Tibial artery (tissue), 4 donors: ENCODE data around the gene SERPINA3.

ENCODE experiments used
- DNase-seq, 2 donors: peaks; one replicate each; pipeline ENCODE4 v3.0.0-alpha.2; 2019
- H3K27ac ChIP-seq, 2 donors: fragments of 200-600 bp; sonication (generic) in 1 of 2; 1 replicate in 1 of 2; 2 replicates in 1 of 2; pipeline ENCODE4 v1.5.1; 2018 to 2019; ENCODE audit warnings: mild to moderate bottlenecking in 1 of 2
- H3K27me3 ChIP-seq, 2 donors: fragments of 200-600 bp; sonication (generic) in 1 of 2; one replicate each; pipeline versions ENCODE4 v1.5.1 to v1.6.0; 2016 to 2019
- H3K36me3 ChIP-seq, 3 donors: fragments of 200-600 bp; sonication (generic) in 2 of 3; one replicate each; pipeline ENCODE4 v1.5.1; 2016 to 2019; ENCODE audit warnings: mild to moderate bottlenecking in 2 of 3
- H3K4me1 ChIP-seq, 4 donors: fragments of 200-600 bp; sonication (generic) in 2 of 4; 1 replicate in 3 of 4; 2 replicates in 1 of 4; pipeline ENCODE4 v1.5.1; 2016 to 2019
- H3K4me3 ChIP-seq, 2 donors: fragments of 200-600 bp; sonication (generic) in 1 of 2; 1 replicate in 1 of 2; 2 replicates in 1 of 2; pipeline ENCODE4 v1.5.1; 2018 to 2019; ENCODE audit warnings: mild to moderate bottlenecking in 2 of 2
- H3K9me3 ChIP-seq, 3 donors: fragments of 200-600 bp; sonication (generic) in 1 of 3; one replicate each; pipeline ENCODE4 v1.5.1; 2016 to 2019
- CTCF ChIP-seq, 2 experiments: fragments of 200-600 bp in 1 of 2; fragments of 450-650 bp in 1 of 2; IDR thresholded peaks; one replicate each; pipeline ENCODE4 v1.5.1; 2017 to 2019; ENCODE audit warnings: antibody characterized with exemption in 2 of 2, mild to moderate bottlenecking in 1 of 2, moderate library complexity in 1 of 2
- intact Hi-C: fragments of 100-400 bp; cut with DNase I; formaldehyde crosslinking; loops from one replicate; pipeline ENCODE4 v1.15.0; 2023; ENCODE audit warnings: low total_unique reads

The SERPINA3 gene

GRCh38 chr14:94570002-94570400 is 42.2 kb upstream of the SERPINA3 start:
- no peak for TF ChIP-seq CTCF (IDR thresholded peaks at IDR 0.05)
- Histone ChIP-seq H3K27me3 (no peaks in the 10 kb centered on the region), H3K4me3 (no peak overlapping the region), H3K36me3 (no peaks in the 10 kb centered on the region), H3K4me1 (peaks cover 0 to 12% (median 5%) of the 10 kb centered on the region in 4 donors), H3K27ac (no peak overlapping the region), H3K9me3 (no peaks in the 10 kb centered on the region)
- intact Hi-C loops = no loop called here
- DNase-seq = peak in 1 of 2 donors; percentile 44

DNA sequence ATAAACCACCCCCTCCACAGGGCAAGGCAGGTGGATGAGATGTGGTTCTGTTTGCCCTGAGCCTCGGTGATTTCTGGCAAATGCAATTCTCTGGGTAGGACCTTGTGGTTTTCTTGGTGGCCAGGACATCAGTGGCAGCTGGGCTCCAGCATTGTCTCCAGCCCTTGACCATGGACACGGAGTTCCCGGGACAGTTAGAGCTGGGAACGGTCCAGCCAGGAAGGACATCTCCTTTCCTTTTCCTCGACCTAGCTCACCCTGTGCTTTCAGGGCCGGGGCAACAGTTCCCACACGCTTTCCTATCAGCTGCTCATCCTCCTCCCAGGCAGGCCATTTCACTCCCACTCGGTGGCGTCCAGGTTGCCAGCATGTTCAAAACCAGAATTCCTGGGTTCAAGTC is 41.8 kb upstream of the SERPINA3 start:
- no peak overlapping the region for H3K4me3 ChIP-seq
- DNase-seq = peak in 1 of 2 donors; percentile 56
- no peak overlapping the region for H3K27ac ChIP-seq
- intact Hi-C loops = no loop called here
- H3K27me3 ChIP-seq = no peaks in the 10 kb centered on the region
- no peak for TF ChIP-seq CTCF (IDR thresholded peaks at IDR 0.05)
- peaks cover 0 to 12% (median 5%) of the 10 kb centered on the region in 4 donors for H3K4me1 ChIP-seq
- H3K9me3 ChIP-seq = no peaks in the 10 kb centered on the region
- no peaks in the 10 kb centered on the region for H3K36me3 ChIP-seq

DNA sequence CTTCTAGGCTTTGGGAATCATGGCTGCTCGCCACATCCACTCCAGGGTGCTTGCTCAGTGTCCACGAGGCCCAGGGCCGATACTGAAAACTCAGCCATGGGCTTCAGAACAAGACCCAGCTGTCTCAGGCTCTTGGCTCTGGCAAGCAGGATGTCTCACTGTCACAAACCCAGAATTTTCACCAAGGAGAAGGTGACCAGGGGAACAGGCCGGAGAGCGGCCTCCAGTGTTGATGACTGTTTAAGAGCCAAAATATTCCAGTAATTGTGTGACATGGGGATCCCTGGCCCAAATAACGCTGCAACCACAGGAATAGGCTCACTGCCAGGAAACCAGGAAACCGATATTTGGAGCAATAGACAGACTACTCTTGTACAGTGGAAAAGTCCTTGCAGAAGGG is 40.8 kb upstream of the SERPINA3 start:
- H3K4me3 ChIP-seq = no peak overlapping the region
- DNase-seq = peak in 1 of 2 donors; percentile 63
- no peaks in the 10 kb centered on the region for H3K36me3 ChIP-seq
- intact Hi-C loops = no loop called here
- H3K4me1 ChIP-seq = peaks cover 0 to 12% (median 5%) of the 10 kb centered on the region in 4 donors
- no peaks in the 10 kb centered on the region for H3K9me3 ChIP-seq
- no peaks in the 10 kb centered on the region for H3K27me3 ChIP-seq
- H3K27ac ChIP-seq = peak overlapping the region in 1 of 2 donors; percentile 43
- TF ChIP-seq CTCF (IDR thresholded peaks at IDR 0.05) = no peak

DNA sequence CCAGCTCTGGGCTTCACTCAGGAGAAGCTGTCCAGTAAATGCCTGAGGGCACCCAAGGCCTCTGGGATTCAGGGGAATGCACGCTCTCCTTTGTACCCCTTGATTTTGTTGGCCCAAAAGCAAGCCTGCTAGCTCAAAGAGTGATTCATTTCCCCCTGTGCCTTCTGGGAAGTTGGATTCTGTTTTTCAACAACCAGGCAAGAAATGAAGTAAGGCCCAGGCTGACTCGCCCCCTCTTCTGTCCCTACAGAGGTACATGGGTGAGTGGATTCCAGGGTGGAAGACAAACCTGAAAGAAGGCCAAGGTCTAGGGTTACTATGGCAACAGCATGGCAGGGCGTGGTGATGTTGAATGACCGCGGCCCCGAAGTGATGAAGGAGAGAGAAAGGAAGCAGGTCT is 40.2 kb upstream of the SERPINA3 start:
- peaks cover 0 to 12% (median 5%) of the 10 kb centered on the region in 4 donors for H3K4me1 ChIP-seq
- H3K27me3 ChIP-seq = no peaks in the 10 kb centered on the region
- intact Hi-C loops = no loop called here
- H3K9me3 ChIP-seq = no peaks in the 10 kb centered on the region
- H3K36me3 ChIP-seq = no peaks in the 10 kb centered on the region
- no peak for TF ChIP-seq CTCF (IDR thresholded peaks at IDR 0.05)
- no peak overlapping the region for H3K4me3 ChIP-seq
- peak in 1 of 2 donors; percentile 59 for DNase-seq
- peak overlapping the region in 1 of 2 donors; percentile 43 for H3K27ac ChIP-seq

- no peak for TF ChIP-seq CTCF (IDR thresholded peaks at IDR 0.05)
- H3K4me3 ChIP-seq = no peak overlapping the region
- intact Hi-C loops = no loop called here
- no peaks in the 10 kb centered on the region for H3K27me3 ChIP-seq
- H3K27ac ChIP-seq = peak overlapping the region in 1 of 2 donors; percentile 43
- H3K36me3 ChIP-seq = no peaks in the 10 kb centered on the region
- H3K9me3 ChIP-seq = no peaks in the 10 kb centered on the region
- DNase-seq = peak in 1 of 2 donors; percentile 3
- peaks cover 0 to 12% (median 5%) of the 10 kb centered on the region in 4 donors for H3K4me1 ChIP-seq
Observed at GRCh38 chr14:94572637-94573303, 39.4 kb upstream of the SERPINA3 start.
